ENCODE data around the gene PPP2R2C. TPM values are rescaled to one million over a fixed set of nuclear protein-coding genes. Genes with fewer than 3 reads are reported as not detected.

PPP2R2C gene
- total and polyA plus RNA-seq, 5 donors from 2014 or later = not detected

DNA sequence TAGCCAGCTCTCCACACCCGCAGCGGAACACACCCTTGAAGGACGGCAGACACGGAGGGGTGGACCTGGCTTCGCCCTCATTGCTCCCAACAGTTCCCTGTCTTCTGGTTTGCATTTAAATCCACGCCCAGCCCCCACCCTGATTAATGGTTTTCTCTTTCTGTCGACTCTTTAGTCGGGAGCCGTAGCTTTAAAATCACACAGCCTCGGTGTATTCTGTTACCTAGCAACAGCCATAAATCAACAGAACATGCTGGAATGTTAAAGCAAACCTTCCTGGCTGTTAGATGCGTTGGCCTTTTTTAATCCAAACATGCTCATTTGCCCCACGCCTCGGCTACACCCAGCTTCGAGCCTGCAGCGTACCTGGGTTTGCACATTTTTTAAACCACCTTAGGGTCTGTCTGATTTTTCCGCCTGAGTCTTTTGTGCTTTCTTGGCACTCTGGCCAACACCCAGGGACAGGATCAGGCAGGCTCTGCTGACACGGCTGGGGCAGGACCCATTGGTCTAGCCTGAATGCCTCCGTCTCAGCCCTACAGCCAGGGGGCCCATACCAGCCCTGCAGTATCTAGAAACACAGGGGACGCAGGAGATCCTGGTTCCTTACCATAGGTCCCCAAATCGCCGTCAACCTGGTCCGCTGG, 21.4 kb upstream of the PPP2R2C start:
- H3K27me3 ChIP-seq (ENCODE audit: control insufficient read depth, insufficient read depth, low read length) = peaks cover 4% of the 10 kb centered on the region
- ATAC-seq (ENCODE audit: low read depth in 2 of 2) = no peak
- no peaks in the 10 kb centered on the region for H3K9me3 ChIP-seq (ENCODE audit: control insufficient read depth in 2 of 2, low read length in 2 of 2)
- no peaks in the 10 kb centered on the region for H3K4me1 ChIP-seq (ENCODE audit: control insufficient read depth, insufficient read depth, low read length, poor library complexity, severe bottlenecking)
- Mint-ChIP-seq H3K27ac (no peak overlapping the region), H3K36me3 (no peaks in the 10 kb centered on the region), H3K27me3 (peaks cover 6% of the 10 kb centered on the region), H3K4me3 (no peak overlapping the region), H3K9me3 (peaks cover 0 to 13% (median 2%) of the 10 kb centered on the region in 7 donors), H3K4me1 (no peaks in the 10 kb centered on the region)
- H3K27ac ChIP-seq (ENCODE audit: insufficient read depth, low read length, poor library complexity, severe bottlenecking) = no peak overlapping the region
- no peak for DNase-seq
- no peaks in the 10 kb centered on the region for H3K36me3 ChIP-seq (ENCODE audit: control insufficient read depth, insufficient read depth, low read length)
- no peak overlapping the region for H3K4me3 ChIP-seq (ENCODE audit: low read depth, low read length)

DNA sequence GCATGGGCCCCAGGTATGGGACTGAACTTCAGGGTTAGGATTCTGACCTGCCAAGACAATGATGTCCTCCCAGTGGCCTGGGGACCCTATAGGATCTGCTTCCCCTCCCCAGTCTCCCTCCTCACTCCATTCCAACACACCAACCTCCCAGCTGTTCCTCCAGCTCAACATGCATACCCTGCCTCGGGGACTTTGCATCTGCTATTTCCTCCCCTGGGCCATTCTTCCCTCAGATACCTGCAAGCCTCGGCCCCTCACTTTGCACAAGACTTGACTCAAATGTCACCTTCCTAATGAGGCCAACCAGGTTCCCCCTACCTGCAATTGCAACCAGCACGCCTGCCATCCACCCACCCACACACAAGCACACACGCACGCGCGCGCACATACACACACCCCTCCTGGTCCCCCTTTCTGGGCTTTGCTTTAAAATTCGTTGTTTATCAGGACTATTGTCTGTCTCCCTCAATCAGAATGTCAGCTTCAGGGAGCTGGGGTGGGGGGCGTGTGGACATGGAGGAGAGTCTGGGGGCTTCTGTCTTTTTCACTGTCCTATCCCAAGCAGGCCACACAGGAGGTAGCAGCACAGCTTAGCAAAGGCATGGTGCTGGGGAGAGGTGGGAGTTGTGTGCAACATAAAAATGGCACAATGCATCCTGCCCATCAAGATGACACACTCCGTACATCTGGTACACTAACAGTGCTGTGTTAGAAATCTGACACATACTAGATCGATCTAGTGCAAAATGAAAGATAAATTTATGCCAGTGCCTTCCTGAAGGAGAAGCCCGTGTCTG, 20.6 kb upstream of the PPP2R2C start:
- H3K4me1 Mint-ChIP-seq = no peaks in the 10 kb centered on the region
- Histone ChIP-seq H3K36me3 (ENCODE audit: control insufficient read depth, insufficient read depth, low read length) (no peaks in the 10 kb centered on the region), H3K27me3 (ENCODE audit: control insufficient read depth, insufficient read depth, low read length) (peaks cover 8% of the 10 kb centered on the region), H3K9me3 (ENCODE audit: control insufficient read depth in 2 of 2, low read length in 2 of 2) (no peaks in the 10 kb centered on the region), H3K4me3 (ENCODE audit: low read depth, low read length) (no peak overlapping the region), H3K27ac (ENCODE audit: insufficient read depth, low read length, poor library complexity, severe bottlenecking) (no peak overlapping the region), H3K4me1 (ENCODE audit: control insufficient read depth, insufficient read depth, low read length, poor library complexity, severe bottlenecking) (no peaks in the 10 kb centered on the region)
- DNase-seq (no peak), ATAC-seq (ENCODE audit: low read depth in 2 of 2) (no peak)
- no peak overlapping the region for H3K27ac Mint-ChIP-seq
- H3K27me3 Mint-ChIP-seq = peaks cover 6% of the 10 kb centered on the region
- peaks cover 0 to 16% (median 2%) of the 10 kb centered on the region in 7 donors for H3K9me3 Mint-ChIP-seq
- H3K4me3 Mint-ChIP-seq = no peak overlapping the region
- no peaks in the 10 kb centered on the region for H3K36me3 Mint-ChIP-seq

DNA sequence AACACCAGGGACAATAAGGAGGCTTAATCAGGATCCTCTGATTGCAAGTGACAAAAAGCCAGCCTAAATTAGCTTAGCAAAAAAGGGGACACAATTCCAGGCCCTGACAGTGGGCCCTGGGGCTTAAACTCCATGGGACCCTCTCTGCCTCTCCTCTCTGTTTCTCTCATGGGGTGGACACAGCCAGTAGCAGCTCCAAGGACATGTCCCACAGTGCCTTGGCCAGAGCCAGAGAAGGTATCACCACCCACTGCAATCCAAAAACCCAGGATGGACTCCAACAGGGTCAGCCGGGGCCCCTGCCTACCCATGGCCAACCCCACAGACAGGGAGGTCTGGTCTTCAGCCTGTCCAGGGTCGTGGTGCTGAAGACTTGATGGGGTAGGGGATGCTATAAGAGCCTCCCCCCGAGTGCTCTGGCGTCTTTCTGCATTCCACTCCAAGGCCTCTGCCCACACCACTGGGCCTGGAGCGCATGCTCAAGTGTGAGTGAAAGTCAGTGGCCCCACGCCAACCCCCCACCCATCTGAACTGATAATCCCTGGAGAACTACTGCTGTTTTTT, 19.7 kb upstream of the PPP2R2C start:
- DNase-seq = no peak
- H3K36me3 Mint-ChIP-seq = no peaks in the 10 kb centered on the region
- no peak for ATAC-seq (ENCODE audit: low read depth in 2 of 2)
- H3K36me3 ChIP-seq (ENCODE audit: control insufficient read depth, insufficient read depth, low read length) = no peaks in the 10 kb centered on the region
- H3K4me1 ChIP-seq (ENCODE audit: control insufficient read depth, insufficient read depth, low read length, poor library complexity, severe bottlenecking) = no peaks in the 10 kb centered on the region
- H3K4me1 Mint-ChIP-seq = no peaks in the 10 kb centered on the region
- no peak overlapping the region for H3K27ac ChIP-seq (ENCODE audit: insufficient read depth, low read length, poor library complexity, severe bottlenecking)
- H3K27me3 ChIP-seq (ENCODE audit: control insufficient read depth, insufficient read depth, low read length) = peaks cover 14% of the 10 kb centered on the region
- no peak overlapping the region for H3K27ac Mint-ChIP-seq
- no peak overlapping the region for H3K4me3 Mint-ChIP-seq
- H3K4me3 ChIP-seq (ENCODE audit: low read depth, low read length) = no peak overlapping the region
- peaks cover 0 to 21% (median 8%) of the 10 kb centered on the region in 7 donors for H3K9me3 Mint-ChIP-seq
- H3K27me3 Mint-ChIP-seq = peaks cover 5% of the 10 kb centered on the region
- peaks cover 4% of the 10 kb centered on the region in 2 experiments for H3K9me3 ChIP-seq (ENCODE audit: control insufficient read depth in 2 of 2, low read length in 2 of 2)

DNA sequence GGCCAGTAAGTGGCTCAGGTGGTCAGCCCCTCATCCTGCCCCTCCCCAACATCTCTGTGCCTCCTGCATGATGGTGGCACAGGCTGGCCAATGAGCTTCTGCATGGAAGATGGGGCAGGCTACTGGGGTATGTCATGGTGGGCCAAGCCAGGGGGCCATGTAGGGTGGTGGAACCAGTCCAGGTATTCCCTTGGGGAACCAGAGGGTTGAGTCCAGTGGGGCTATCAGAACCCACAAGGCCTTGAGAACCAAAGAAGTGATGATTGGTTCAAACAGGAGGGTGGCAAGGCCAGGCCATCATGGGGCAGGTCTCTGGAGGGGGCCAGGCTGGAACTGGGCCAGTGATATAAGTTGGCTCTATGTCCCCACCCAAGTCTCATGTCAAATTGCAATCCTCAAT, 18.8 kb upstream of the PPP2R2C start:
- DNase-seq = no peak
- Histone ChIP-seq H3K27me3 (ENCODE audit: control insufficient read depth, insufficient read depth, low read length) (peaks cover 14% of the 10 kb centered on the region), H3K9me3 (ENCODE audit: control insufficient read depth in 2 of 2, low read length in 2 of 2) (peaks cover 4 to 5% of the 10 kb centered on the region in 2 experiments), H3K4me1 (ENCODE audit: control insufficient read depth, insufficient read depth, low read length, poor library complexity, severe bottlenecking) (no peaks in the 10 kb centered on the region), H3K36me3 (ENCODE audit: control insufficient read depth, insufficient read depth, low read length) (no peaks in the 10 kb centered on the region), H3K27ac (ENCODE audit: insufficient read depth, low read length, poor library complexity, severe bottlenecking) (no peak overlapping the region), H3K4me3 (ENCODE audit: low read depth, low read length) (no peak overlapping the region)
- Mint-ChIP-seq H3K27ac (no peak overlapping the region), H3K9me3 (peaks cover 0 to 24% (median 8%) of the 10 kb centered on the region in 7 donors), H3K36me3 (no peaks in the 10 kb centered on the region), H3K4me1 (no peaks in the 10 kb centered on the region), H3K27me3 (peaks cover 12% of the 10 kb centered on the region), H3K4me3 (no peak overlapping the region)
- no peak for ATAC-seq (ENCODE audit: low read depth in 2 of 2)

DNA sequence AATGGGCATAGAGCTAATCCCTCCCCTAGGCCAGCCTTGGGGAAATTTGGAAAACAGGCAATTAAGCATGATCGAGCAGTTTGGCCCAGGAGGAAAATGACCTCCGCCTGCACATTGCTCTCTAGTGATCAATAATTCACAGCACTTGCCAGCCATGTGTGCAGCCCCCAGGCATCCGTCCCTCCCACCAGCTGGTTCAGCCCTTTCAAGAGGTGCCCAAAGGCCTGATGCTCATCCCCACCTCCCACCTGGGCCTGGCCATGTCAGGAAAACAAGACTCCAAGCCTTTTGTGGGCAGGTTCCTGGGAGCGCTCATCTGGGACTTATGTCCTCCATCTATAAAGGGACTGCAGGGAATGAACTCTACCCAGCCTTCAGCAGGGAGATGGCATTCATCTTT, 17.5 kb upstream of the PPP2R2C start:
- peaks cover 4 to 36% (median 14%) of the 10 kb centered on the region in 7 donors for H3K9me3 Mint-ChIP-seq
- Histone ChIP-seq H3K27ac (ENCODE audit: insufficient read depth, low read length, poor library complexity, severe bottlenecking) (no peak overlapping the region), H3K4me1 (ENCODE audit: control insufficient read depth, insufficient read depth, low read length, poor library complexity, severe bottlenecking) (no peaks in the 10 kb centered on the region), H3K36me3 (ENCODE audit: control insufficient read depth, insufficient read depth, low read length) (no peaks in the 10 kb centered on the region), H3K9me3 (ENCODE audit: control insufficient read depth in 2 of 2, low read length in 2 of 2) (peaks cover 9 to 10% of the 10 kb centered on the region in 2 experiments), H3K27me3 (ENCODE audit: control insufficient read depth, insufficient read depth, low read length) (peaks cover 14% of the 10 kb centered on the region), H3K4me3 (ENCODE audit: low read depth, low read length) (no peak overlapping the region)
- ATAC-seq (ENCODE audit: low read depth in 2 of 2) (no peak), DNase-seq (no peak)
- H3K27ac Mint-ChIP-seq = no peak overlapping the region
- H3K4me3 Mint-ChIP-seq = no peak overlapping the region
- peaks cover 23% of the 10 kb centered on the region for H3K27me3 Mint-ChIP-seq
- H3K36me3 Mint-ChIP-seq = no peaks in the 10 kb centered on the region
- no peaks in the 10 kb centered on the region for H3K4me1 Mint-ChIP-seq

DNA sequence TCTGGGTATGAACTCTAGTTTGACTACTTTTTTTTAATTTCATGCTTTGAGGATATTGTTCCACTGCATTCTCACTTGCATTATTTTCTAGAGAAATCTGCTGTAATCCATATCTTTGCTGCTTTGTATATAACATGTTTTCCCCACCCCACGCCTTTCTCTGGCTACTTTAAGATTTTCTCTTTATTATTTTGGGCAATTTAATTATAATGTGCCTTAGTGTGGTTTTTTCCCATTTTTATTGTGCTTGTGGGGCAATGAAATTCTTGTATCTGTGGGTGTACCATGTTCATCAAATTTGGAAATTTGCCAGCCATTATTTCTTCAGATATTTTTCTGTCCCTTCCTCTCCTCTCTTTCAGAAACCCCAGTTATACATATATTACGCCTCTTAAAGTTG, 15.1 kb upstream of the PPP2R2C start:
- H3K9me3 Mint-ChIP-seq = peaks cover 2 to 43% (median 14%) of the 10 kb centered on the region in 7 donors
- H3K36me3 Mint-ChIP-seq = no peaks in the 10 kb centered on the region
- no peak overlapping the region for H3K4me3 ChIP-seq (ENCODE audit: low read depth, low read length)
- H3K27ac Mint-ChIP-seq = no peak overlapping the region
- H3K4me1 ChIP-seq (ENCODE audit: control insufficient read depth, insufficient read depth, low read length, poor library complexity, severe bottlenecking) = no peaks in the 10 kb centered on the region
- no peak overlapping the region for H3K4me3 Mint-ChIP-seq
- DNase-seq (no peak), ATAC-seq (ENCODE audit: low read depth in 2 of 2) (no peak)
- H3K36me3 ChIP-seq (ENCODE audit: control insufficient read depth, insufficient read depth, low read length) = no peaks in the 10 kb centered on the region
- peaks cover 9 to 14% of the 10 kb centered on the region in 2 experiments for H3K9me3 ChIP-seq (ENCODE audit: control insufficient read depth in 2 of 2, low read length in 2 of 2)
- H3K4me1 Mint-ChIP-seq = no peaks in the 10 kb centered on the region
- H3K27me3 ChIP-seq (ENCODE audit: control insufficient read depth, insufficient read depth, low read length) = peaks cover 20% of the 10 kb centered on the region
- H3K27me3 Mint-ChIP-seq = peaks cover 41% of the 10 kb centered on the region
- H3K27ac ChIP-seq (ENCODE audit: insufficient read depth, low read length, poor library complexity, severe bottlenecking) = no peak overlapping the region

DNA sequence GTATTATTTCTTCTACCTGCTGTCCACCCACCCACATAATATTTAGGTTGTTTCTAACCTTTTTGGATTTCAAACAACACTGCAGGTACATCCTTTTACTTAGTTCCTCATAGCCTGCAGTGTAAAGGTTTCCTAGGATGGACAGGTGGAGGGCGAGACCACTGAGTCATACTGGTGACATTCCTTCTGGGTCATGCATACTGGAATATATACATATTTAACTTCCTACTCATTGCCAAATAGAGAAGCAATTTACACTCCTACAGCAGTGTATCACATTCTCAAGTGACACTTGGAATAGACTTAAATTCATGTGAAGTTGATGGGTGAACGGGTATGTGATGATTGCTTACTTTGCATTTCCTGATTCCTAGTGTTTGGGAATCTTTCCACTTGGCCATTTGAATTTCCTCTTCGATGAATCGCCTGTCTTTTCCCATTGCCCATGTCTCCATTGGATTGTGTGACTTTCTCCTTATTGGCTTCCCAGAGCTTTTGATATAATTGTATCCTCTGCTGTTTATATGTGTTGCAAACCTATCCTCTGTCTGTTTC, 8.2 kb upstream of the PPP2R2C start:
- H3K4me3 Mint-ChIP-seq = no peak overlapping the region
- no peak overlapping the region for H3K4me3 ChIP-seq (ENCODE audit: low read depth, low read length)
- H3K4me1 Mint-ChIP-seq = no peaks in the 10 kb centered on the region
- no peaks in the 10 kb centered on the region for H3K36me3 Mint-ChIP-seq
- no peaks in the 10 kb centered on the region for H3K36me3 ChIP-seq (ENCODE audit: control insufficient read depth, insufficient read depth, low read length)
- H3K9me3 ChIP-seq (ENCODE audit: control insufficient read depth in 2 of 2, low read length in 2 of 2) = peaks cover 0 to 5% of the 10 kb centered on the region in 2 experiments
- ATAC-seq (ENCODE audit: low read depth in 2 of 2) (no peak), DNase-seq (no peak)
- peaks cover 5% of the 10 kb centered on the region for H3K27me3 ChIP-seq (ENCODE audit: control insufficient read depth, insufficient read depth, low read length)
- H3K9me3 Mint-ChIP-seq = peaks cover 2 to 17% (median 5%) of the 10 kb centered on the region in 7 donors
- no peak overlapping the region for H3K27ac ChIP-seq (ENCODE audit: insufficient read depth, low read length, poor library complexity, severe bottlenecking)
- H3K4me1 ChIP-seq (ENCODE audit: control insufficient read depth, insufficient read depth, low read length, poor library complexity, severe bottlenecking) = no peaks in the 10 kb centered on the region
- H3K27ac Mint-ChIP-seq = no peak overlapping the region
- peaks cover 42% of the 10 kb centered on the region for H3K27me3 Mint-ChIP-seq
